Uterus (tissue), 2 donors: ENCODE results near the gene MPG.

Source experiments
- POLR2A ChIP-seq, 2 donors: fragments of 450-650 bp; IDR thresholded peaks; one replicate each; pipeline ENCODE4 v1.6.1; 2016; ENCODE audit warnings: antibody characterized with exemption in 2 of 2, mild to moderate bottlenecking in 1 of 2, moderate library complexity in 1 of 2
- TF ChIP-seq, protein P1 (sequence below), 4 experiments: fragments of 200-600 bp in 2 of 4; fragments of 450-650 bp in 2 of 4; sonication (generic) in 2 of 4; IDR thresholded peaks; one replicate each; pipeline ENCODE4 v1.5.1; 2016 to 2019; ENCODE audit warnings: antibody characterized with exemption in 4 of 4, mild to moderate bottlenecking in 2 of 4, moderate library complexity in 1 of 4

DNA sequence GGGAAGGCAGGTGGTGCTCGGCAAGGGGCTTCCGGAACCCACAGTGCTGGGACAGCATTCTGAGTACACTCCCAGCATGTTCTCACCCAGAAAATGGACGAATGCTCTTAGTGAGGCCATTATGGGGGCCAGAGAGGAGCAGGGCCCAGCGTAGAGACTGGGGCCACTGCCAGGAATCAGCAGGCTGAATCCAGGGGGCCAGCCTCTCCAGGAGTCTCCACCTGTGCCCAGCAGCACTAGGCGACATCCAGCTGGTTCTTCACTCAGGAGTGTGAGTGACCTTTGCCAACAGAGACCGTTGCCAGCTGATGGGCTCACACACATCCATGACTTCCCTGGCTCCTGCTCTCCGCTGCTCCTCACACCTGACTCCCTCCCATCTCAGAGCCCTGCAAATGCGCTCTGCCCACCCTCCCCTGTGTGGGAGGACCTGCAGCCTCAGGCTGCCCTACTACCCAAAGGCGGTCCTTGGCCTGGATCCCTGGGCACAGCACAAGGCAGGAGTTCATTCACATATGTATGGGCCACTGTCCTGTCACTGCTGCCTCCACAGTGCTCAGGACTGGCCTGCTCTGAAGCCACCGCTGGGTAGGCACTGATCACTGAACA lies 10.7 kb upstream of the MPG start:
- TF ChIP-seq POLR2A (IDR thresholded peaks at IDR 0.05): no peak
- TF ChIP-seq, protein P1, sequence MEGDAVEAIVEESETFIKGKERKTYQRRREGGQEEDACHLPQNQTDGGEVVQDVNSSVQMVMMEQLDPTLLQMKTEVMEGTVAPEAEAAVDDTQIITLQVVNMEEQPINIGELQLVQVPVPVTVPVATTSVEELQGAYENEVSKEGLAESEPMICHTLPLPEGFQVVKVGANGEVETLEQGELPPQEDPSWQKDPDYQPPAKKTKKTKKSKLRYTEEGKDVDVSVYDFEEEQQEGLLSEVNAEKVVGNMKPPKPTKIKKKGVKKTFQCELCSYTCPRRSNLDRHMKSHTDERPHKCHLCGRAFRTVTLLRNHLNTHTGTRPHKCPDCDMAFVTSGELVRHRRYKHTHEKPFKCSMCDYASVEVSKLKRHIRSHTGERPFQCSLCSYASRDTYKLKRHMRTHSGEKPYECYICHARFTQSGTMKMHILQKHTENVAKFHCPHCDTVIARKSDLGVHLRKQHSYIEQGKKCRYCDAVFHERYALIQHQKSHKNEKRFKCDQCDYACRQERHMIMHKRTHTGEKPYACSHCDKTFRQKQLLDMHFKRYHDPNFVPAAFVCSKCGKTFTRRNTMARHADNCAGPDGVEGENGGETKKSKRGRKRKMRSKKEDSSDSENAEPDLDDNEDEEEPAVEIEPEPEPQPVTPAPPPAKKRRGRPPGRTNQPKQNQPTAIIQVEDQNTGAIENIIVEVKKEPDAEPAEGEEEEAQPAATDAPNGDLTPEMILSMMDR (IDR thresholded peaks at IDR 0.05): no peak
